Prostate gland (tissue), 2 donors: ENCODE measurements around the gene OLFM1.

ENCODE experiments used
- POLR2A ChIP-seq: fragments of 450-650 bp; IDR thresholded peaks from one replicate; pipeline ENCODE4 v1.6.1; 2016; ENCODE audit warnings: antibody characterized with exemption, mild to moderate bottlenecking
- TF ChIP-seq, protein P1 (sequence below), 4 experiments: fragments of 200-600 bp in 2 of 4; fragments of 450-650 bp in 2 of 4; sonication (generic) in 2 of 4; IDR thresholded peaks; 1 replicate in 3 of 4; 2 replicates in 1 of 4; pipeline ENCODE4 v1.5.1; 2016 to 2019; ENCODE audit warnings: antibody characterized with exemption in 4 of 4, mild to moderate bottlenecking in 2 of 4, moderate library complexity in 2 of 4

GRCh38 chr9:135158564-135158937, 71.1 kb downstream of the OLFM1 start:
- TF ChIP-seq, protein P1, sequence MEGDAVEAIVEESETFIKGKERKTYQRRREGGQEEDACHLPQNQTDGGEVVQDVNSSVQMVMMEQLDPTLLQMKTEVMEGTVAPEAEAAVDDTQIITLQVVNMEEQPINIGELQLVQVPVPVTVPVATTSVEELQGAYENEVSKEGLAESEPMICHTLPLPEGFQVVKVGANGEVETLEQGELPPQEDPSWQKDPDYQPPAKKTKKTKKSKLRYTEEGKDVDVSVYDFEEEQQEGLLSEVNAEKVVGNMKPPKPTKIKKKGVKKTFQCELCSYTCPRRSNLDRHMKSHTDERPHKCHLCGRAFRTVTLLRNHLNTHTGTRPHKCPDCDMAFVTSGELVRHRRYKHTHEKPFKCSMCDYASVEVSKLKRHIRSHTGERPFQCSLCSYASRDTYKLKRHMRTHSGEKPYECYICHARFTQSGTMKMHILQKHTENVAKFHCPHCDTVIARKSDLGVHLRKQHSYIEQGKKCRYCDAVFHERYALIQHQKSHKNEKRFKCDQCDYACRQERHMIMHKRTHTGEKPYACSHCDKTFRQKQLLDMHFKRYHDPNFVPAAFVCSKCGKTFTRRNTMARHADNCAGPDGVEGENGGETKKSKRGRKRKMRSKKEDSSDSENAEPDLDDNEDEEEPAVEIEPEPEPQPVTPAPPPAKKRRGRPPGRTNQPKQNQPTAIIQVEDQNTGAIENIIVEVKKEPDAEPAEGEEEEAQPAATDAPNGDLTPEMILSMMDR (IDR thresholded peaks at IDR 0.05) = no peak
- no peak for TF ChIP-seq POLR2A
